ENCODE results near the gene RAPGEF1.

Gene RAPGEF1

GRCh38 chr9:131739959-131740648, at the start of gene RAPGEF1:
Gene RAPGEF1 (minus strand): TSS chr9:131740076. CDS start chr9:131739830, 246 bp downstream.
- H3K4me3 ChIP-seq (ENCODE audit: low read depth, low read length), result peak within 1 kb of the TSS; percentile 48
- in situ Hi-C loops (cut with HindIII; ENCODE audit: low sequenced_read_pairs), result no loop called here
- DNase-seq (ENCODE audit: low read depth), result no peak
- TF ChIP-seq CTCF (IDR thresholded peaks at IDR 0.05; ENCODE audit: low read depth, low read length, missing control alignments), result peak; percentile 66

- in situ Hi-C loops (cut with HindIII; ENCODE audit: low sequenced_read_pairs), result no loop called here
- no peak overlapping the region for H3K4me3 ChIP-seq (ENCODE audit: low read depth, low read length)
- no peak for DNase-seq (ENCODE audit: low read depth)
- TF ChIP-seq CTCF (IDR thresholded peaks at IDR 0.05; ENCODE audit: low read depth, low read length, missing control alignments), result no peak
Observed at GRCh38 chr9:131788851-131789250, 49.0 kb upstream of the RAPGEF1 start.

- DNase-seq (ENCODE audit: low read depth), result no peak
- in situ Hi-C loops (cut with HindIII; ENCODE audit: low sequenced_read_pairs), result no loop called here
- no peak overlapping the region for H3K4me3 ChIP-seq (ENCODE audit: low read depth, low read length)
- no peak for TF ChIP-seq CTCF (IDR thresholded peaks at IDR 0.05; ENCODE audit: low read depth, low read length, missing control alignments)
Observed at GRCh38 chr9:131787838-131788237, 48.0 kb upstream of the RAPGEF1 start.

GRCh38 chr9:131784748-131785501, 45.0 kb upstream of the RAPGEF1 start:
- H3K4me3 ChIP-seq (ENCODE audit: low read depth, low read length), result no peak overlapping the region
- TF ChIP-seq CTCF (IDR thresholded peaks at IDR 0.05; ENCODE audit: low read depth, low read length, missing control alignments), result no peak
- in situ Hi-C loops (cut with HindIII; ENCODE audit: low sequenced_read_pairs), result no loop called here
- no peak for DNase-seq (ENCODE audit: low read depth)

- no peak for TF ChIP-seq CTCF (IDR thresholded peaks at IDR 0.05; ENCODE audit: low read depth, low read length, missing control alignments)
- DNase-seq (ENCODE audit: low read depth), result no peak
- no peak overlapping the region for H3K4me3 ChIP-seq (ENCODE audit: low read depth, low read length)
- in situ Hi-C loops (cut with HindIII; ENCODE audit: low sequenced_read_pairs), result no loop called here
Observed at GRCh38 chr9:131781069-131781468, 41.2 kb upstream of the RAPGEF1 start.

- in situ Hi-C loops (cut with HindIII; ENCODE audit: low sequenced_read_pairs), result loop anchor here (10.0 kb wide), 1 partner anchor 458 kb away; no protein-coding TSS in a partner anchor
- peak; percentile 27 for DNase-seq (ENCODE audit: low read depth)
- TF ChIP-seq CTCF (IDR thresholded peaks at IDR 0.05; ENCODE audit: low read depth, low read length, missing control alignments), result no peak
- no peak overlapping the region for H3K4me3 ChIP-seq (ENCODE audit: low read depth, low read length)
Observed at GRCh38 chr9:131776473-131776872, 36.6 kb upstream of the RAPGEF1 start.

All from astrocyte of the cerebellum (primary cell).